ENCODE measurements around the gene MME. TPM values are rescaled to one million over a fixed set of nuclear protein-coding genes. Genes with fewer than 3 reads are reported as not detected.

MME gene
- total and polyA plus RNA-seq, 4 donors, result 4.1 to 20.7 (median 9.5) TPM

GRCh38 chr3:155103686-155104085 lies 23.6 kb downstream of the MME start:
- Histone ChIP-seq H3K36me3 (ENCODE audit: control insufficient read depth in 4 of 4, insufficient read depth in 3 of 4, low read depth in 1 of 4, low read length in 3 of 4) (peaks cover 0 to 3% (median 0%) of the 10 kb centered on the region in 4 donors), H3K27me3 (ENCODE audit: control insufficient read depth in 4 of 4, insufficient read depth in 4 of 4, low read length in 3 of 4) (no peaks in the 10 kb centered on the region), H3K4me1 (ENCODE audit: control insufficient read depth in 4 of 4, insufficient read depth in 4 of 4, low read length in 3 of 4) (no peaks in the 10 kb centered on the region), H3K9me3 (ENCODE audit: control insufficient read depth in 4 of 4, low read length in 3 of 4) (no peaks in the 10 kb centered on the region), H3K9ac (ENCODE audit: low read depth in 1 of 2, low read length in 2 of 2) (no peak overlapping the region), H3K27ac (ENCODE audit: low read depth in 1 of 2, low read length in 2 of 2) (no peak overlapping the region), H3K4me3 (ENCODE audit: low read depth in 1 of 3, low read length in 3 of 3) (no peak overlapping the region)
- 94% methylated on average over 2 of the region's 2 CpGs for WGBS
- TF ChIP-seq HNF4G (IDR thresholded peaks at IDR 0.05), result no peak
- TF ChIP-seq GABPA (IDR thresholded peaks at IDR 0.05 in 1 of 2, conservative IDR thresholded peaks at IDR 0.05 in 1 of 2), result no peak
- no peak for TF ChIP-seq JUND (IDR thresholded peaks at IDR 0.05)
- TF ChIP-seq ATF3 (IDR thresholded peaks at IDR 0.05), result no peak
- TF ChIP-seq RAD21 (IDR thresholded peaks at IDR 0.05), result no peak
- TF ChIP-seq SP1 (IDR thresholded peaks at IDR 0.05), result no peak
- TF ChIP-seq ZBTB33 (IDR thresholded peaks at IDR 0.05), result no peak
- TF ChIP-seq TAF1 (conservative IDR thresholded peaks at IDR 0.05), result no peak
- no peak for TF ChIP-seq CTCF (IDR thresholded peaks at IDR 0.05; ENCODE audit: low read depth, low read length, missing input control)
- no peak for TF ChIP-seq REST (IDR thresholded peaks at IDR 0.05)
- TF ChIP-seq HNF4A (conservative IDR thresholded peaks at IDR 0.05), result no peak
- no peak for TF ChIP-seq MAX (IDR thresholded peaks at IDR 0.05)
- TF ChIP-seq EGR1 (IDR thresholded peaks at IDR 0.05; ENCODE audit: low read depth in 2 of 2), result no peak
- DNase-seq (ENCODE audit: low spot score), result no peak

- no peaks in the 10 kb centered on the region for H3K9me3 ChIP-seq (ENCODE audit: control insufficient read depth in 4 of 4, low read length in 3 of 4)
- no peak overlapping the region for H3K27ac ChIP-seq (ENCODE audit: low read depth in 1 of 2, low read length in 2 of 2)
- no peak overlapping the region for H3K9ac ChIP-seq (ENCODE audit: low read depth in 1 of 2, low read length in 2 of 2)
- H3K4me3 ChIP-seq (ENCODE audit: low read depth in 1 of 3, low read length in 3 of 3), result no peak overlapping the region
- 84% methylated on average over 2 of the region's 2 CpGs for WGBS
- no peaks in the 10 kb centered on the region for H3K4me1 ChIP-seq (ENCODE audit: control insufficient read depth in 4 of 4, insufficient read depth in 4 of 4, low read length in 3 of 4)
- H3K27me3 ChIP-seq (ENCODE audit: control insufficient read depth in 4 of 4, insufficient read depth in 4 of 4, low read length in 3 of 4), result no peaks in the 10 kb centered on the region
- DNase-seq (ENCODE audit: low spot score), result no peak
- TF ChIP-seq HNF4G (IDR thresholded peaks at IDR 0.05), result no peak
- no peak for TF ChIP-seq YY1 (IDR thresholded peaks at IDR 0.05)
- TF ChIP-seq EGR1 (IDR thresholded peaks at IDR 0.05; ENCODE audit: low read depth in 2 of 2), result no peak
- TF ChIP-seq ATF3 (IDR thresholded peaks at IDR 0.05), result no peak
- TF ChIP-seq REST (IDR thresholded peaks at IDR 0.05), result no peak
- H3K36me3 ChIP-seq (ENCODE audit: control insufficient read depth in 4 of 4, insufficient read depth in 3 of 4, low read depth in 1 of 4, low read length in 3 of 4), result peaks cover 0 to 3% (median 0%) of the 10 kb centered on the region in 4 donors
These were observed 26.0 kb downstream of the MME start for GRCh38 chr3:155106119-155106518.

Data from liver (tissue), 9 donors.